ENCODE data around the gene ASPG. TPM values are rescaled to one million over a fixed set of nuclear protein-coding genes. Genes with fewer than 3 reads are reported as not detected.

Gene ASPG
- total RNA-seq, 2 experiments from 2014 or later: not detected

DNA sequence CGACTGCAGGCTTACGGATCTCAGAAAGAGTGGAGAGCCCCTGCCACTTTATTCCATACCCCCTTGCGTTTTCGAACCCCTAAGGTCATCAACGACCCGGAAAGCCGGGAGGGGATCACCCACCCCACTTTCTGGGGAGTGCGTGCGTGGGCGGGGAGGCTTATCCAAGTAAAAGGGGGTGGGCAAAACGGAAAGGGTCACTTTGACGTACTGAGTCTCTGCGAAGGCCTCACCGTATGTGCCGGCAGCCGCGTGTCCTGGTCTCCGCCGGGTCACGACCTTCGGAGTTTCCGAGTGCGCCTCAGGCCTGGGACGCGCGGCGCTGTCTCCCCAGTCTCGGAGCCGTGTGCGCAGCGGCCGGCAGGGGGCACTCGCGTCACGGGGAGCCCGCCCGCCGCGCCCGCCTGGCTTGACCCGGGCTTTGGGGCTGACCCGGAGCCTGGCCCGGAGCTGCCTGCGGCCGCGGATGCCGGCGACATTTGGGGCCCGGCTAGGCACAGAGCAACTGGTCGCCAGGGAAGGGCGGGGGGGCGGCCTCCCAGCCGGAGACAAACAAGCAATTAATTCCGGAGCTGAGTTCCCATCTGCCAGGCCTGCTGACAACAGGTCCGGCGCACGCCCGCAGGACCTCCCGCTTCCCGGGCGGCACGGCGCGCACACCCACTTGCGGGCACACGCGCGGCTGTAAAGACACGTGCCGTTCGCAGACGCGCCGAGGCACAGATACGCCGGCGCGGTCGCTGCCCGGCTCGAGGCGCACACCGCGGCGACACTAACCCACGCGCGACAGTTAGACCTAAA lies 52.0 kb downstream of the ASPG start:
- Histone ChIP-seq H3K4me2 (ENCODE audit: low read length) (no peak overlapping the region), H3K9me3 (ENCODE audit: low read length) (no peaks in the 10 kb centered on the region), H3K79me2 (ENCODE audit: insufficient read depth, low read depth, low read length) (no peaks in the 10 kb centered on the region), H3K4me1 (ENCODE audit: insufficient read depth, low read length, poor library complexity, severe bottlenecking) (no peaks in the 10 kb centered on the region), H2AFZ (ENCODE audit: low read length) (no peak overlapping the region), H3K27ac (ENCODE audit: low read depth, low read length, poor library complexity, severe bottlenecking) (no peak overlapping the region), H4K20me1 (ENCODE audit: insufficient read depth, low read length) (no peaks in the 10 kb centered on the region), H3K9me2 (ENCODE audit: insufficient read depth, low read length) (no peaks in the 10 kb centered on the region), H3K36me3 (ENCODE audit: insufficient read depth, low read length) (no peaks in the 10 kb centered on the region), H3K4me3 (ENCODE audit: low read depth, low read length, poor library complexity, severe bottlenecking) (no peak overlapping the region)
- ChIA-PET CTCF (ENCODE audit: unreplicated experiment) (no interaction called here), POLR2A (no interaction called here)
- peak; percentile 43 for DNase-seq (ENCODE audit: low spot score)
- no TSS peak for BruUV-seq (replicated peaks)
- intact Hi-C loops (cut with micrococcal nuclease; ENCODE audit: unreplicated experiment): loop anchor here (1.0 kb wide), 2 partner anchors 427 to 503 kb away; no protein-coding TSS in a partner anchor
- TF ChIP-seq CTCF (conservative IDR thresholded peaks at IDR 0.05; ENCODE audit: low read length) (peak; percentile 84), EZH2phosphoT487 (IDR thresholded peaks at IDR 0.05; ENCODE audit: borderline replicate concordance, low read depth, low read length) (no peak)

DNA sequence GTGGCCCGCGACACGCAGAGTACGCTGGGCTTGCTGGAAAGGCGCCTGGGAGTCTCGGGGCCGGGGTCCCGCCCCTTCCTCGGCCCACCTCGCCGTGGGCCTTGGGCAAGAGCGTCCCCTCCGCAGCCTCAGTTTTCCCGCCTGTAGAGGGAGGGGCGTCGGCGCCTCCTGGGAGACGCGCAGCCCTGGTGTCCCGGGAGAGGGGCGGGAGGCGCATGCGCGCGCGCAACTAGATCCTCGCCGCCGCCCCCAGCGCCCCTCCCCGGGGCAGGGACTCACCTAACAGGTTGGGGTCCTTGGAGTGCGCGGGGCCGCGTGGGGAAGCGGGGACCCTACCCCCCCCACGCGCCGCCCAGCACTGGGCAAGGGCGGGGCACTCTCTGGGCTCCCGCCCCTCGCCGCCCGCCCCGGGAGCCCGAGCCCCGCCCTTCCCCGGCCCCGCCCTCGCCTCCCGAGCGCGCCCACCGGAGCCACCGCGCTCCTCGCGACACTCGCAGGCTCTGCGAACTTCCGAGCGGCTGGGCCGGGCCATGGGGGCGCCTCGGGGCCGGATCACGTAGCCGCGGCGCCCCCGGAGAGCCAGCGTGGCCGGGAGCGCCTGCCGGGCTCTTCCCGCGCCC lies 52.7 kb downstream of the ASPG start, which contains the start of gene KIF26A:
Gene KIF26A, plus strand, starts transcription at position 490 of the 620 bp plus-strand sequence. CDS start 136 bp downstream, outside the sequence.
- H3K4me3 ChIP-seq (ENCODE audit: low read depth, low read length, poor library complexity, severe bottlenecking): no peak within 1 kb of the TSS
- TF ChIP-seq EZH2phosphoT487 (IDR thresholded peaks at IDR 0.05; ENCODE audit: borderline replicate concordance, low read depth, low read length) (no peak), CTCF (conservative IDR thresholded peaks at IDR 0.05; ENCODE audit: low read length) (no peak)
- H3K9me2 ChIP-seq (ENCODE audit: insufficient read depth, low read length): no peaks in the 10 kb centered on the region
- DNase-seq (ENCODE audit: low spot score): no peak
- H3K4me1 ChIP-seq (ENCODE audit: insufficient read depth, low read length, poor library complexity, severe bottlenecking): no peaks in the 10 kb centered on the region
- no peaks in the 10 kb centered on the region for H3K79me2 ChIP-seq (ENCODE audit: insufficient read depth, low read depth, low read length)
- no peaks in the 10 kb centered on the region for H4K20me1 ChIP-seq (ENCODE audit: insufficient read depth, low read length)
- no peaks in the 10 kb centered on the region for H3K36me3 ChIP-seq (ENCODE audit: insufficient read depth, low read length)
- intact Hi-C loops (cut with micrococcal nuclease; ENCODE audit: unreplicated experiment): no loop called here
- no peak within 1 kb of the TSS for H3K4me2 ChIP-seq (ENCODE audit: low read length)
- no peak within 1 kb of the TSS for H2AFZ ChIP-seq (ENCODE audit: low read length)
- CTCF ChIA-PET (ENCODE audit: unreplicated experiment): no interaction called here
- no TSS peak for BruUV-seq (replicated peaks)
- POLR2A ChIA-PET: no interaction called here
- H3K27ac ChIP-seq (ENCODE audit: low read depth, low read length, poor library complexity, severe bottlenecking): no peak within 1 kb of the TSS
- no peaks in the 10 kb centered on the region for H3K9me3 ChIP-seq (ENCODE audit: low read length)

All from OCI-LY7 (cell line).